ENCODE measurements around the gene CCNY.

- TF ChIP-seq FOXP2 (optimal IDR thresholded peaks at IDR 0.05; ENCODE audit: control extremely low read depth, extremely low read length, insufficient read depth), result no peak
- no peak for TF ChIP-seq POLR2AphosphoS5 (IDR thresholded peaks at IDR 0.05; ENCODE audit: borderline replicate concordance, low read depth, low read length)
These were observed 135.1 kb downstream of the CCNY start for GRCh38 chr10:35471435-35471834.
